ENCODE data around the gene CLEC20A.

GRCh38 chr1:178536844-178537371, 40.1 kb upstream of the CLEC20A start:
- TF ChIP-seq CTCF (IDR thresholded peaks at IDR 0.05), result no peak
- TF ChIP-seq POLR2A (IDR thresholded peaks at IDR 0.05), result no peak

Measured in prostate gland (tissue), 2 donors.